ENCODE data around the gene SELENOO. TPM values are rescaled to one million over a fixed set of nuclear protein-coding genes. Genes with fewer than 3 reads are reported as not detected.

Gene SELENOO
- total RNA-seq, 1 donor from 2014 or later = 24.2 TPM

GRCh38 chr22:50213263-50213662, 12.5 kb downstream of the SELENOO start:
- intact Hi-C loops (cut with micrococcal nuclease) = no loop called here

GRCh38 chr22:50215297-50216054, 14.7 kb downstream of the SELENOO start:
- intact Hi-C loops (cut with micrococcal nuclease) = no loop called here

- intact Hi-C loops (cut with micrococcal nuclease) = no loop called here
These were observed 15.4 kb downstream of the SELENOO start for GRCh38 chr22:50216055-50216683.

- intact Hi-C loops (cut with micrococcal nuclease) = no loop called here
These were observed 16.1 kb downstream of the SELENOO start for GRCh38 chr22:50216684-50217520.

- intact Hi-C loops (cut with micrococcal nuclease) = no loop called here
These were observed 16.8 kb downstream of the SELENOO start for GRCh38 chr22:50217543-50218152.

GRCh38 chr22:50218153-50218995, 17.6 kb downstream of the SELENOO start:
- intact Hi-C loops (cut with micrococcal nuclease) = no loop called here

- intact Hi-C loops (cut with micrococcal nuclease) = no loop called here
These were observed 18.4 kb downstream of the SELENOO start for GRCh38 chr22:50218996-50219727.

GRCh38 chr22:50219800-50220602, 19.2 kb downstream of the SELENOO start:
- intact Hi-C loops (cut with micrococcal nuclease) = no loop called here

- intact Hi-C loops (cut with micrococcal nuclease) = no loop called here
These were observed 20.0 kb downstream of the SELENOO start for GRCh38 chr22:50220603-50221409.

- intact Hi-C loops (cut with micrococcal nuclease) = no loop called here
These were observed 20.8 kb downstream of the SELENOO start for GRCh38 chr22:50221410-50222300.

GRCh38 chr22:50222508-50222907, 21.7 kb downstream of the SELENOO start:
- intact Hi-C loops (cut with micrococcal nuclease) = no loop called here

- intact Hi-C loops (cut with micrococcal nuclease) = no loop called here
These were observed 23.3 kb downstream of the SELENOO start for GRCh38 chr22:50224071-50224470.

- intact Hi-C loops (cut with micrococcal nuclease) = no loop called here
These were observed 24.6 kb downstream of the SELENOO start for GRCh38 chr22:50225200-50225969.

- intact Hi-C loops (cut with micrococcal nuclease) = no loop called here
These were observed 25.5 kb downstream of the SELENOO start for GRCh38 chr22:50226063-50226874.

- intact Hi-C loops (cut with micrococcal nuclease) = no loop called here
These were observed 26.0 kb downstream of the SELENOO start for GRCh38 chr22:50226875-50227165.

All from T-helper 1 cell treated with Interleukin-12 subunit alpha and Interleukin-12 subunit beta and Interleukin-4 antibody, amounts not matched to agents 30 ng/mL and 1 ng/mL, for 36 hours (primary cell).